HL-60 (cell line): Measurements from ENCODE around the gene SIN3B.

Source experiments
- CTCF ChIP-seq: IDR thresholded peaks from one replicate; pipeline ENCODE4 v1.5.1; 2011; ENCODE audit warnings: low read length, control low read depth, inconsistent platforms; ENCODE audit not compliant: insufficient read depth
- GABPA ChIP-seq: IDR thresholded peaks from 2 replicates; pipeline ENCODE4 v1.6.1; 2012; ENCODE audit warnings: low read depth
- POLR2AphosphoS5 ChIP-seq: IDR thresholded peaks from 2 replicates; pipeline ENCODE4 v1.6.1; 2012; ENCODE audit warnings: low read depth
- REST ChIP-seq: IDR thresholded peaks from 2 replicates; pipeline ENCODE4 v1.6.1; 2012; ENCODE audit warnings: low read depth; ENCODE audit not compliant: insufficient replicate concordance
- SPI1 ChIP-seq: IDR thresholded peaks from 2 replicates; pipeline ENCODE4 v1.6.1; 2012; ENCODE audit warnings: low read depth, mild to moderate bottlenecking, borderline replicate concordance

GRCh38 chr19:16921766-16922591, 92.8 kb downstream of the SIN3B start:
- TF ChIP-seq CTCF, result no peak
- TF ChIP-seq GABPA, result no peak
- TF ChIP-seq REST, result no peak
- TF ChIP-seq POLR2AphosphoS5, result no peak
- no peak for TF ChIP-seq SPI1
